NCI-H748 (cell line): ENCODE measurements around the gene CTXN3.
A peak's percentile ranks its signal among the peaks of the same experiment; 100 is the strongest.

Source experiments
- DNase-seq: peaks from one replicate; lab custom pipeline; 2025; ENCODE audit not compliant: unreplicated experiment; lab: John Stamatoyannopoulos, UW

Gene CTXN3

GRCh38 chr5:127649018-127649439 is at the start of gene CTXN3:
TSS of gene CTXN3 (plus strand) at chr5:127649082. CDS start at chr5:127657522, 8,440 bp downstream.
- peak; percentile 98 for DNase-seq

- DNase-seq, result no peak
Observed at GRCh38 chr5:127599320-127599719, 49.6 kb upstream of the CTXN3 start.

DNA sequence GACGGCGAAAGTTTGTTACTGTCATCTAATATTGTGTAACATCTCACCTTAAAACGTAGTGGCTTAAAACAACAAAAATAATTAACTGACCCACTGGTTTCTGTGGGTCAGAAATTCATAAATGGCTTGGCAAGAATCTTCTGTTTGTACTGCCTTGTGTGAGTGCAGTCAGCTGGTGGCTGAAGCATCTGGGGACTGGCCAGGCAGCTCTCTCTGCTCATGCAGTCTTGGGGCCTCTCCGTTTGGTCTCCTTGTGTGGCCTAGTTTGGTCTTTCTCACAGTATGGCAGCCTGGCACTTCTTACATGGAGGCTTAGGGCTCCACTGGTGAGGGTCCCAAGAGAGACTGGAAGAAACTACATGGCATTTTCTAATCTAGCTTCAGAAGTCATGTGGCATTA is 49.0 kb upstream of the CTXN3 start:
- DNase-seq, result no peak

DNA sequence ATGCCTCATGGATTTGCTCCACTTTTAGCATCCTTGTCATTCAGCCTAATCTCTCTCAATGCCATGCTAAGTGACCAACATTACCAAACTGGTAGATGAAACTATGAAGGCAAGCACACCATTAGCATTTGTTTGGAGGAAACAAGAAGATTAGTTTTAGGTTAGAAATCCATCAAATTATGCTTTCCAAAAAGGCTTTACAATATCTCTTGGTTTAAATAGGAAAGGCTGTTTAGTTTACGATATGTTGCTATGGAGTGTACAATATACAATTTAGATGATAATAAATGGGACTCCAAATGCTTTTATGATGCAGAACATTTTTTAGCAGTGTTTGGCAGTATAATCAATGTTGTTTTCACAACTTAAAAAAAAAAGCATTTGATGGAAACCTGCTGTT is 47.8 kb upstream of the CTXN3 start:
- no peak for DNase-seq

DNA sequence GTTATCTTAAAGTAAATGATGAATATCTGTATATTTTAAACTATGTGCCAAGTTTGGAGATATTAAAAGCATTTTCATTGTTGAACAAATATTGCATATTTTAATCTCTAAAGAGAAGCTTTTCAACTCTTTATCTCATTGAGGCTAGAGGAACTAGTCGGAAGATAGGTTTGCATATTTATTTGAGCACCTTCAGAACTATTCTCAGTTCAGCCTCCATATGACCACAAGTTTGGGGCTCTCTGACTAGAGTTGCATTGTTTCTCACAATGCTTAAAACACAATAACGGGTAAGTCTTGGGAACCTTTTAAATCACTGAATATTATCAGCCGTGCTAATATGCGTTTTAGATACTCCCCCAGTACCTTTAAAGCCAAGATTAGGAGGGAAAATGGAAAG is 47.3 kb upstream of the CTXN3 start:
- no peak for DNase-seq

- DNase-seq, result no peak
Observed at GRCh38 chr5:127602481-127602880, 46.4 kb upstream of the CTXN3 start.

- DNase-seq, result no peak
Observed at GRCh38 chr5:127602896-127603844, 45.7 kb upstream of the CTXN3 start.

- no peak for DNase-seq
Observed at GRCh38 chr5:127608077-127608660, 40.7 kb upstream of the CTXN3 start.

- no peak for DNase-seq
Observed at GRCh38 chr5:127609011-127609410, 39.9 kb upstream of the CTXN3 start.

DNA sequence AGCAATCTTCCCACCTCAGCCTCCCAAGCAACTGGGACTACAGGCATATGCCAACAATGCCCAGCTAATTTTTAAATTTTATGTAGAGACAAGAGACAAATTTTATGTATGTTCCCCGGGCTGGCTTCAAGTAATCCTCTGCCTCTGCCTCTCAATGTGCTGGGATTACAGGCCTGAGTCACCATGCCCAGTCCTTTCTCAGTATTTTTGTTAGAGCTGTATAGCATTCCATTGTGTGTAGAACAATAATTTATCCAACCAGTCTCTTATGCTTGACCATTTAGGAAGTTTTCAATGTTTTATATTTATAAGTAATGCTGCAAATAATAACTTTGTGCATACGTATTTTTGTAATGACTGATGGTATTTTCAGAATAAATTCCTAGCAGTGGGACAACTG is 38.9 kb upstream of the CTXN3 start:
- DNase-seq, result no peak

DNA sequence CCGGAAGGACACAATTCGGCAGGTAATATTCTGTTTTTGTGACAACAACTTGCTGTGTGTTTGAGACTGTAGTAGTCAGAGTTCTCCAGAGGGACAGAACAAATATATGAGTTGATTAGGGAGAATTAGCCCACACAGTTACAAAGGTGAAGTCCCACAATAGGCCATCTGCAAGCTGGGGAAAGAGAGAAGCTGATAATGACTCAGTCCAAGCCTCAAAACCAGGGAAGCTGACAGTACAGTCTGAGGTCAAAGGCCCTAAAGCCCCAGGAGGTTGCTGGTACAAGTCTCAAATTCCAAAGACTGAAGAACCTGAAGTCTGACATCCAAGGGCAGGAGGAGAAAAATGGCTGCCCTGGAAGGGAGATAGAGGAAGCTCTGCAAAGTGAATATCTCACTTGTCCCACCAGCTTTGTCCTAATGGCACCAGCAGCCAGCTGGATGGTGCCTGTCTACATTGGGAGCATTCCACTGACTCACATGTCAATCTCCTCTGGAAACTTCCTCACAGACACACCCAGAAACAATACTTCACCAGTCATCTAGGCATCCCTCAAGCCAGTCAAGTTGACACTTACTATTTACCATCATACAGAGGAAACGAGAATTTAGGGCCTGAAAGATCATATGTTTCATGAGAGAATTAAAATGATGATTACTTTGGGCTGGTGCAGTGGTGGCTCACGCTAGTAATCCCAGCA is 36.3 kb upstream of the CTXN3 start:
- DNase-seq, result no peak

DNA sequence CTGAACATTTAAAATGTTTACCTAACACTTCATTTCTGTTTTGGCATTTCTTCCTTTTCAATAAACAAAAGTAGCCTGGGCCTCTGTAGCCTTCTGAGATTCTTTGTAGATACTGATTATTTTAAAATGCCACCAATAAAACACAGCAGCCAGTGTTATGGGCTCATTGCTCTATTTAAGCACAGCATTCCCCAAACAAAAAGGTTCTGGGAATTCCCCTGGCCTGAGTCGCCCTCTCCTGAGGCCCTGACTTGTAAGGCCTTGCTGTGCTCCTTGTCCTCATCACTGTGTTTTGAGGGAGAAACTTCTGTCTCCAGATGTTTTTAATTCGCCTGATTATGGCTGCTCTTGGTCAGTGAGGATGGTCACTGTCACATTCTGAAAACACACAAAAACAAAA is 33.0 kb upstream of the CTXN3 start:
- DNase-seq, result no peak

- no peak for DNase-seq
Observed at GRCh38 chr5:127619908-127620479, 28.9 kb upstream of the CTXN3 start.

DNA sequence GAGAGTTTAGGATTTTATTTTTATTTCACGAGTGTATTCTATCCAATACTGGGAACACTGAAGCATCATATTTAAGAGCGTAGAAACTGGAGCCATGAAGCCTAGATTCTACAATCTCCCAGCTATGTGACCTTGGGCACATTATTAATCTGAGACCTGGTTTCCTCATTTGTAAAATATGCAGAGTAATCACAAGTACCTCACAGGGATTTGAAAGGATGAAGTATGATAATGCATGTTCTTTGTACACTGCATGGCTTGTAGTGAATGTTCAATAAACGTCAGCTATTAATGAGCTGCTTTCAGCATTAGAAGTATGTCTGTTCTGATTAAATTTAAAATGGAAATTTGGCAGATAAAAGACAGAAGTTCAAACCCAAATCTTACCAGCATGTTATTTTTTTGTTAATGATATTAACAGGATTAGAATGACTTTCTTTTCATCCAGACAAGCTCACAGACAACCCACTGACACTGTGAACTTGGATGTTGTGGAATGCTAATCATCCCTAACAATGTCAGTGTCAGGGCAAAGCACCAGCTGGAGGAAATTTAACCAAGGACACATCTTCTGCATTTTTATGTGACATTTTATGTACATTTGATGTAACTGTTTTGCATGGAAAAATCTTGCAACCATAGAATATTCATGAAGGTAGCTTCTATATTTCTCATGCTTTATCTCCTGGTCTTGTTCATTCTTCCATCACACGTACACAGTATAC is 27.1 kb upstream of the CTXN3 start:
- DNase-seq, result no peak

DNA sequence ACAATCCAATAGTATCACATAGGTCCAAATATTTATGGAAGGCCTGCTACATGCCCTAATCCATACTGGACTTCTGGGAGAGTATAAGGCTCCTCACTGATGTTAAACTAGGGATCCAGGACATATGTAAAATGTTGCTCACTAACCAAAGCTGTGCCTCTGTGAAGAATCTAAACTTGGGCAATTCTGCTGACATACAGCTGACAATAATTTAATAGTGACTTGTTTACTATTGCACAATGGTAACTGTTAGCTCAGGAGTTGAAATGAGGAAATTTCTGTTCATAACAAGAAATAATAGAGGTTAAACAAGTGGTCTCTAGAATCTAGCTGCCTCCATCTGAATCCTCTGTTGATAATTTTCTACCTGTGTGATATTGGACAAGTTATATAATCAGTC is 14.9 kb upstream of the CTXN3 start:
- DNase-seq, result no peak

DNA sequence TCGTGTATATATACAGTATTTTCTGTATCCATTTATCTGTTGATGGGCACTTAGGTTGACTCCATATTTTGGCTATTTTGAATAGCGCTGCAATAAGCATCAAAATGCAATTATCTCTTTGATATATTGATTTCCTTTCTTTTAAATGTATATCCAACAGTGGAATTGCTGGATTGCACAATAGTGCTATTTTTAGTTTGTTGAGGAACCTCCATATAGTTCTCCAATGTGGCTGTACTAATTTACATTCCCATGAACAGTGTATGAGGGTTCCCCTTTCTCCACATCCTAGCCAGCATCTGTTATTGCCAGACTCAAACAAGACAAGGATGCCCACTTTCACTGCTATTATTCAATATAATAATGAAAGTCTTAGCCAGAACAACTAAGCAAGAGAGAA is 9.1 kb upstream of the CTXN3 start:
- DNase-seq, result no peak

GRCh38 chr5:127642949-127643348 is 5.9 kb upstream of the CTXN3 start:
- DNase-seq, result no peak

DNA sequence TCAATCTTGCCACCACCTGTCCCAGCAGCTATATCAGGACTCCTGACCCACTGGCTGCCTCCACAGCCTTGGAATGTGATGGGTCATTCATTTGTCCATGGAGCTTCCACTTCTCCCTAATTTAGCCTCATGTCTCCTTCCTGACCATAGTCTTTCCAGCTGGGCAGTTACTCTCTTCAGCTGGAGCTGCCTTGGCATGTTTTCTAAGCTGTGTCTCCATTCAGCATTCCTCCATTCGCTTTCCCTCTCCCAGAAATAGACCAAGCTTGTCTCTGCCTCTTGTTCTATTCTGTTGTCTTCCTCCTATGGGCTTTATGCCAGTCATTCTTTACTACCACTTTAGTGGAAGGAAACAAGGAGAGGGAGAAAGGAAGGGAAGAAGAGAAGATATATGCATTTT is 5.3 kb upstream of the CTXN3 start:
- no peak for DNase-seq

DNA sequence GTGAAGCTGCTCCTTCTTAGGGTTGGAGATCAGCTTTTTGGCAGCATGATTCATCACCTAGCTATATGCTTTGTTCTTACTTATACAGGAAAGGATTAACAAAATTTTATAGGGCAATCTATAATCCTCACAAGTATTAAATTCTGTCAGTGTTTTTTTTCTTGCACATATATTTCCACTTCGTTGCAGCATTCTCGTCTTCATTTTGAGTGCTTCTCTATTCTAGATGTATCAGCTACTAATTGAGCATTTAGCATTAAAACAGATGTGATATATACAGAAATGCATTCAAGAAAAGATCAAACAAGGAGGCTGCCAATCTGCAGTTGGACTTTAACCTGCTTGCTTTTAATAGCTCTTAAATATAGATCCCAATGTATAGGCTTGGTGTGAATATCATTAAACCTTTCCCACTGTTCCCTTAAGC is 3.6 kb upstream of the CTXN3 start:
- no peak for DNase-seq

GRCh38 chr5:127647361-127647958 is 1.4 kb upstream of the CTXN3 start:
- DNase-seq, result no peak
